Measurements from ENCODE around the gene EPHA1.

GRCh38 chr7:143343596-143343995 is 65.1 kb downstream of the EPHA1 start:
- no peak for TF ChIP-seq CTCF (tag by site-specific recombination; IDR thresholded peaks at IDR 0.05)
- TF ChIP-seq SALL2 (tag by site-specific recombination; IDR thresholded peaks at IDR 0.05; ENCODE audit: borderline replicate concordance): no peak
- no peak for TF ChIP-seq ZNF747 (tag by site-specific recombination; IDR thresholded peaks at IDR 0.05)
- TF ChIP-seq ZNF26 (tag by site-specific recombination; IDR thresholded peaks at IDR 0.05): no peak
- TF ChIP-seq KLF10 (tag by site-specific recombination; IDR thresholded peaks at IDR 0.05): no peak
- TF ChIP-seq ZSCAN23 (tag by site-specific recombination; IDR thresholded peaks at IDR 0.05): no peak
- no peak for TF ChIP-seq TCF7L2 (IDR thresholded peaks at IDR 0.05; ENCODE audit: borderline replicate concordance, low read depth, low read length)
- no peak for TF ChIP-seq ZNF510 (tag by site-specific recombination; IDR thresholded peaks at IDR 0.05; ENCODE audit: insufficient replicate concordance)
- no peak for TF ChIP-seq ZNF175 (tag by site-specific recombination; IDR thresholded peaks at IDR 0.05)
- no peak for TF ChIP-seq ZNF530 (tag by site-specific recombination; IDR thresholded peaks at IDR 0.05; ENCODE audit: low read depth)
- no peak for TF ChIP-seq MZF1 (tag by site-specific recombination; IDR thresholded peaks at IDR 0.05; ENCODE audit: borderline replicate concordance)
- TF ChIP-seq ZNF302 (tag by site-specific recombination; IDR thresholded peaks at IDR 0.05; ENCODE audit: low read depth): no peak
- no peak for TF ChIP-seq ZNF830 (tag by site-specific recombination; IDR thresholded peaks at IDR 0.05; ENCODE audit: low read depth)
- TF ChIP-seq ZNF174 (tag by site-specific recombination; IDR thresholded peaks at IDR 0.05): no peak

Data from HEK293 (cell line).